OCI-LY7 (cell line): Measurements from ENCODE around the gene CFL2. TPM values are rescaled to one million over a fixed set of nuclear protein-coding genes. Genes with fewer than 3 reads are reported as not detected.

Experiments
- BruUV-seq: library from RNA; stranded (reverse); fragments of 400-500 nt; replicated peaks from 2 replicates; lab custom pipeline; 2021; lab: Mats Ljungman, UMichigan
- CTCF ChIA-PET: fragments of 300-600 bp; sonication (Branson Sonifier 250); formaldehyde crosslinking; loops from one replicate; lab custom pipeline; 2022; ENCODE audit warnings: antibody characterized with exemption; ENCODE audit not compliant: unreplicated experiment; lab: Charles Lee
- POLR2A ChIA-PET: fragments of 300-600 bp; sonication (Branson Sonifier 250); formaldehyde crosslinking; loops from one replicate; lab custom pipeline; 2022; ENCODE audit warnings: antibody characterized with exemption; lab: Charles Lee
- DNase-seq: peaks from one replicate; pipeline ENCODE4 v3.0.0-alpha.2; 2015; ENCODE audit warnings: low spot score
- H2AFZ ChIP-seq: fragments of 200-600 bp; sonication (generic), shearing (Covaris generic); 2 replicates; pipeline ENCODE4 v1.6.1; 2014; ENCODE audit warnings: mild to moderate bottlenecking, antibody characterized with exemption, low read length, moderate library complexity
- H3K27ac ChIP-seq: fragments of 200-600 bp; sonication (generic); 2 replicates; pipeline ENCODE4 v1.5.1; 2014; ENCODE audit warnings: mixed run types, low read depth, mild to moderate bottlenecking, moderate library complexity, low read length, inconsistent platforms; ENCODE audit not compliant: poor library complexity, severe bottlenecking
- H3K36me3 ChIP-seq: fragments of 200-600 bp; sonication (generic); 2 replicates; pipeline ENCODE4 v1.6.1; 2014; ENCODE audit warnings: mild to moderate bottlenecking, antibody characterized with exemption, low read length, moderate library complexity, mixed read lengths; ENCODE audit not compliant: insufficient read depth
- H3K4me1 ChIP-seq: fragments of 200-600 bp; sonication (generic); 2 replicates; pipeline ENCODE4 v1.5.1; 2014; ENCODE audit warnings: mild to moderate bottlenecking, low read length; ENCODE audit not compliant: insufficient read depth, poor library complexity, severe bottlenecking
- H3K4me2 ChIP-seq: fragments of 200-600 bp; sonication (generic); 2 replicates; pipeline ENCODE4 v1.6.1; 2014; ENCODE audit warnings: mild to moderate bottlenecking, low read length
- H3K4me3 ChIP-seq: fragments of 200-600 bp; sonication (generic); 2 replicates; pipeline ENCODE4 v1.5.1; 2014; ENCODE audit warnings: mild to moderate bottlenecking, low read depth, low read length; ENCODE audit not compliant: poor library complexity, severe bottlenecking
- H3K79me2 ChIP-seq: fragments of 200-600 bp; sonication (generic); 2 replicates; pipeline ENCODE4 v1.6.1; 2016; ENCODE audit warnings: low read depth, mild to moderate bottlenecking, low read length, moderate library complexity, mixed read lengths; ENCODE audit not compliant: insufficient read depth
- H3K9me2 ChIP-seq: fragments of 200-600 bp; sonication (generic); 2 replicates; pipeline ENCODE4 v1.6.1; 2016; ENCODE audit warnings: mild to moderate bottlenecking, low read length, mixed read lengths; ENCODE audit not compliant: insufficient read depth
- H3K9me3 ChIP-seq: fragments of 200-600 bp; sonication (generic); 2 replicates; pipeline ENCODE4 v1.6.1; 2014; ENCODE audit warnings: mild to moderate bottlenecking, mixed run types, low read length, mixed read lengths
- H4K20me1 ChIP-seq: fragments of 200-600 bp; sonication (generic); 2 replicates; pipeline ENCODE4 v1.6.1; 2014; ENCODE audit warnings: mild to moderate bottlenecking, antibody characterized with exemption, low read length, moderate library complexity, mixed read lengths; ENCODE audit not compliant: insufficient read depth
- CTCF ChIP-seq: fragments of 200-600 bp; sonication (generic); conservative IDR thresholded peaks from 2 replicates; pipeline ENCODE4 v1.5.1; 2014; ENCODE audit warnings: mild to moderate bottlenecking, antibody characterized with exemption, low read length, moderate library complexity, mixed read lengths
- EZH2phosphoT487 ChIP-seq: fragments of 200-600 bp; sonication (generic); IDR thresholded peaks from 2 replicates; pipeline ENCODE4 v1.6.1; 2018; ENCODE audit warnings: low read depth, borderline replicate concordance, mild to moderate bottlenecking, mixed run types, antibody characterized with exemption, low read length, moderate library complexity, mixed read lengths
- intact Hi-C: fragments of 100-400 bp; cut with micrococcal nuclease; formaldehyde crosslinking; loops from one replicate; pipeline ENCODE4 v1.10.0; 2022; ENCODE audit not compliant: unreplicated experiment
- total RNA-seq, 2 experiments: library from RNA; depleted of rRNA in 1 of 2; stranded (reverse); fragments of >200 nt in 1 of 2; shearing (Covaris generic) in 1 of 2; gene quantifications; 2 replicates each; pipeline ENCODE4 v1.2.3, GENCODE V29; 2014 to 2022

CFL2 gene
- total RNA-seq, 2 experiments from 2014 or later: 7.1 to 24.7 TPM

GRCh38 chr14:34707722-34708121 is 6.7 kb downstream of the CFL2 start:
- H3K36me3 ChIP-seq: peaks cover 34% of the 10 kb centered on the region

GRCh38 chr14:34701808-34702207 is 12.6 kb downstream of the CFL2 start:
- H3K9me2 ChIP-seq: no peaks in the 10 kb centered on the region
- no peaks in the 10 kb centered on the region for H3K79me2 ChIP-seq
- H3K9me3 ChIP-seq: no peaks in the 10 kb centered on the region
- H4K20me1 ChIP-seq: no peaks in the 10 kb centered on the region
- no peaks in the 10 kb centered on the region for H3K4me1 ChIP-seq
- no peak overlapping the region for H3K27ac ChIP-seq
- H3K4me3 ChIP-seq: no peak overlapping the region
- H3K4me2 ChIP-seq: no peak overlapping the region
- no peak for DNase-seq
- ChIA-PET POLR2A (interaction anchor here (2.0 to 3.6 kb wide), 2 partner anchors 9 to 18 kb away, joined by 4 to 17 read pairs; no protein-coding TSS in a partner anchor), CTCF (no interaction called here)
- TF ChIP-seq EZH2phosphoT487 (no peak), CTCF (no peak)
- no TSS peak for BruUV-seq
- intact Hi-C loops: no loop called here
- no peaks in the 10 kb centered on the region for H3K36me3 ChIP-seq
- H2AFZ ChIP-seq: no peak overlapping the region

More at GRCh38 chr14:34707722-34708121, 6.7 kb downstream of the CFL2 start:
- Histone ChIP-seq H4K20me1 (no peaks in the 10 kb centered on the region), H3K9me2 (no peaks in the 10 kb centered on the region), H3K27ac (no peak overlapping the region), H3K4me2 (no peak overlapping the region), H3K4me3 (no peak overlapping the region), H3K79me2 (peaks cover 36% of the 10 kb centered on the region), H3K4me1 (peaks cover 39% of the 10 kb centered on the region), H2AFZ (no peak overlapping the region), H3K9me3 (no peaks in the 10 kb centered on the region)
- DNase-seq: no peak
- BruUV-seq: no TSS peak
- intact Hi-C loops: no loop called here
- POLR2A ChIA-PET: interaction anchor here (1.0 to 1.6 kb wide), 6 partner anchors 8 to 79 kb away, joined by 3 to 5 read pairs (median 3); no protein-coding TSS in a partner anchor
- CTCF ChIA-PET: no interaction called here
- no peak for TF ChIP-seq CTCF
- TF ChIP-seq EZH2phosphoT487: no peak

GRCh38 chr14:34700622-34701130 is 13.7 kb downstream of the CFL2 start:
- Histone ChIP-seq H3K9me3 (no peaks in the 10 kb centered on the region), H3K27ac (no peak overlapping the region), H2AFZ (no peak overlapping the region), H3K4me2 (no peak overlapping the region), H3K36me3 (no peaks in the 10 kb centered on the region), H3K4me1 (no peaks in the 10 kb centered on the region), H3K79me2 (no peaks in the 10 kb centered on the region), H3K4me3 (no peak overlapping the region), H3K9me2 (no peaks in the 10 kb centered on the region), H4K20me1 (no peaks in the 10 kb centered on the region)
- intact Hi-C loops: no loop called here
- TF ChIP-seq CTCF: no peak
- no peak for TF ChIP-seq EZH2phosphoT487
- no peak for DNase-seq
- CTCF ChIA-PET: interaction anchor here (1.4 kb wide), 1 partner anchor 9 kb away, joined by 3 read pairs; no protein-coding TSS in a partner anchor
- BruUV-seq: no TSS peak
- POLR2A ChIA-PET: interaction anchor here (0.6 to 3.6 kb wide), 7 partner anchors 8 to 189 kb away, joined by 3 to 17 read pairs (median 3); no protein-coding TSS in a partner anchor
